OCI-LY7 (cell line): Measurements from ENCODE around the gene DBP. TPM values are rescaled to one million over a fixed set of nuclear protein-coding genes. Genes with fewer than 3 reads are reported as not detected.

ENCODE experiments used
- BruUV-seq: library from RNA; stranded (reverse); fragments of 400-500 nt; replicated peaks from 2 replicates; lab custom pipeline; 2021; lab: Mats Ljungman, UMichigan
- CTCF ChIA-PET: fragments of 300-600 bp; sonication (Branson Sonifier 250); formaldehyde crosslinking; loops from one replicate; lab custom pipeline; 2022; ENCODE audit warnings: antibody characterized with exemption; ENCODE audit not compliant: unreplicated experiment; lab: Charles Lee
- POLR2A ChIA-PET: fragments of 300-600 bp; sonication (Branson Sonifier 250); formaldehyde crosslinking; loops from one replicate; lab custom pipeline; 2022; ENCODE audit warnings: antibody characterized with exemption; lab: Charles Lee
- DNase-seq: peaks from one replicate; pipeline ENCODE4 v3.0.0-alpha.2; 2015; ENCODE audit warnings: low spot score
- H2AFZ ChIP-seq: fragments of 200-600 bp; sonication (generic), shearing (Covaris generic); 2 replicates; pipeline ENCODE4 v1.6.1; 2014; ENCODE audit warnings: mild to moderate bottlenecking, antibody characterized with exemption, low read length, moderate library complexity
- H3K27ac ChIP-seq: fragments of 200-600 bp; sonication (generic); 2 replicates; pipeline ENCODE4 v1.5.1; 2014; ENCODE audit warnings: mixed run types, low read depth, mild to moderate bottlenecking, moderate library complexity, low read length, inconsistent platforms; ENCODE audit not compliant: poor library complexity, severe bottlenecking
- H3K36me3 ChIP-seq: fragments of 200-600 bp; sonication (generic); 2 replicates; pipeline ENCODE4 v1.6.1; 2014; ENCODE audit warnings: mild to moderate bottlenecking, antibody characterized with exemption, low read length, moderate library complexity, mixed read lengths; ENCODE audit not compliant: insufficient read depth
- H3K4me1 ChIP-seq: fragments of 200-600 bp; sonication (generic); 2 replicates; pipeline ENCODE4 v1.5.1; 2014; ENCODE audit warnings: mild to moderate bottlenecking, low read length; ENCODE audit not compliant: insufficient read depth, poor library complexity, severe bottlenecking
- H3K4me2 ChIP-seq: fragments of 200-600 bp; sonication (generic); 2 replicates; pipeline ENCODE4 v1.6.1; 2014; ENCODE audit warnings: mild to moderate bottlenecking, low read length
- H3K4me3 ChIP-seq: fragments of 200-600 bp; sonication (generic); 2 replicates; pipeline ENCODE4 v1.5.1; 2014; ENCODE audit warnings: mild to moderate bottlenecking, low read depth, low read length; ENCODE audit not compliant: poor library complexity, severe bottlenecking
- H3K79me2 ChIP-seq: fragments of 200-600 bp; sonication (generic); 2 replicates; pipeline ENCODE4 v1.6.1; 2016; ENCODE audit warnings: low read depth, mild to moderate bottlenecking, low read length, moderate library complexity, mixed read lengths; ENCODE audit not compliant: insufficient read depth
- H3K9me2 ChIP-seq: fragments of 200-600 bp; sonication (generic); 2 replicates; pipeline ENCODE4 v1.6.1; 2016; ENCODE audit warnings: mild to moderate bottlenecking, low read length, mixed read lengths; ENCODE audit not compliant: insufficient read depth
- H3K9me3 ChIP-seq: fragments of 200-600 bp; sonication (generic); 2 replicates; pipeline ENCODE4 v1.6.1; 2014; ENCODE audit warnings: mild to moderate bottlenecking, mixed run types, low read length, mixed read lengths
- H4K20me1 ChIP-seq: fragments of 200-600 bp; sonication (generic); 2 replicates; pipeline ENCODE4 v1.6.1; 2014; ENCODE audit warnings: mild to moderate bottlenecking, antibody characterized with exemption, low read length, moderate library complexity, mixed read lengths; ENCODE audit not compliant: insufficient read depth
- EZH2phosphoT487 ChIP-seq: fragments of 200-600 bp; sonication (generic); IDR thresholded peaks from 2 replicates; pipeline ENCODE4 v1.6.1; 2018; ENCODE audit warnings: low read depth, borderline replicate concordance, mild to moderate bottlenecking, mixed run types, antibody characterized with exemption, low read length, moderate library complexity, mixed read lengths
- intact Hi-C: fragments of 100-400 bp; cut with micrococcal nuclease; formaldehyde crosslinking; loops from one replicate; pipeline ENCODE4 v1.10.0; 2022; ENCODE audit not compliant: unreplicated experiment
- total RNA-seq, 2 experiments: library from RNA; depleted of rRNA in 1 of 2; stranded (reverse); fragments of >200 nt in 1 of 2; shearing (Covaris generic) in 1 of 2; gene quantifications; 2 replicates each; pipeline ENCODE4 v1.2.3, GENCODE V29; 2014 to 2022
- TF ChIP-seq, protein P1 (sequence below): fragments of 200-600 bp; sonication (generic); conservative IDR thresholded peaks from 2 replicates; pipeline ENCODE4 v1.5.1; 2014; ENCODE audit warnings: mild to moderate bottlenecking, antibody characterized with exemption, low read length, moderate library complexity, mixed read lengths

DBP gene
- total RNA-seq, 2 experiments from 2014 or later = 15.7 to 35.6 TPM

DNA sequence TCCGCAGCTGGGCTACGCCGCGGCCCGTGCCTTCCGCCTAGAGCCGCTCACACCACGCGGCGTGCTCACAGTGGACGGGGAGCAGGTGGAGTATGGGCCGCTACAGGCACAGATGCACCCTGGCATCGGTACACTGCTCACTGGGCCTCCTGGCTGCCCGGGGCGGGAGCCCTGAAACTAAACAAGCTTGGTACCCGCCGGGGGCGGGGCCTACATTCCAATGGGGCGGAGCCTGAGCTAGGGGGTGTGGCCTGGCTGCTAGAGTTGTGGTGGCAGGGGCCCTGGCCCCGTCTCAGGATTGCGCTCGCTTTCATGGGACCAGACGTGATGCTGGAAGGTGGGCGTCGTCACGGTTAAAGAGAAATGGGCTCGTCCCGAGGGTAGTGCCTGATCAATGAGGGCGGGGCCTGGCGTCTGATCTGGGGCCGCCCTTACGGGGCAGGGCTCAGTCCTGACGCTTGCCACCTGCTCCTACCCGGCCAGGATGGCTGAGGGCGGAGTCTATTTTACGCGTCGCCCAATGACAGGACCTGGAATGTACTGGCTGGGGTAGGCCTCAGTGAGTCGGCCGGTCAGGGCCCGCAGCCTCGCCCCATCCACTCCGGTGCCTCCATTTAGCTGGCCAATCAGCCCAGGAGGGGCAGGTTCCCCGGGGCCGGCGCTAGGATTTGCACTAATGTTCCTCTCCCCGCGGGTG, 7.4 kb downstream of the DBP start:
- CTCF ChIA-PET = no interaction called here
- Histone ChIP-seq H3K4me3 (no peak overlapping the region), H3K36me3 (peaks cover 30% of the 10 kb centered on the region; the same call in 1 of the 2 replicates), H3K9me2 (no peaks in the 10 kb centered on the region), H2AFZ (no peak overlapping the region), H3K79me2 (no peaks in the 10 kb centered on the region; the same call in 1 of the 2 replicates), H3K9me3 (no peaks in the 10 kb centered on the region), H3K4me2 (no peak overlapping the region), H3K4me1 (peaks cover 22% of the 10 kb centered on the region), H4K20me1 (no peaks in the 10 kb centered on the region), H3K27ac (no peak overlapping the region)
- no peak for DNase-seq
- intact Hi-C loops = loop anchor here (10.0 kb wide), 1 partner anchor 865 kb away; the partner anchor contains the start of gene RPS11
- no peak for TF ChIP-seq EZH2phosphoT487
- TF ChIP-seq, protein P1, sequence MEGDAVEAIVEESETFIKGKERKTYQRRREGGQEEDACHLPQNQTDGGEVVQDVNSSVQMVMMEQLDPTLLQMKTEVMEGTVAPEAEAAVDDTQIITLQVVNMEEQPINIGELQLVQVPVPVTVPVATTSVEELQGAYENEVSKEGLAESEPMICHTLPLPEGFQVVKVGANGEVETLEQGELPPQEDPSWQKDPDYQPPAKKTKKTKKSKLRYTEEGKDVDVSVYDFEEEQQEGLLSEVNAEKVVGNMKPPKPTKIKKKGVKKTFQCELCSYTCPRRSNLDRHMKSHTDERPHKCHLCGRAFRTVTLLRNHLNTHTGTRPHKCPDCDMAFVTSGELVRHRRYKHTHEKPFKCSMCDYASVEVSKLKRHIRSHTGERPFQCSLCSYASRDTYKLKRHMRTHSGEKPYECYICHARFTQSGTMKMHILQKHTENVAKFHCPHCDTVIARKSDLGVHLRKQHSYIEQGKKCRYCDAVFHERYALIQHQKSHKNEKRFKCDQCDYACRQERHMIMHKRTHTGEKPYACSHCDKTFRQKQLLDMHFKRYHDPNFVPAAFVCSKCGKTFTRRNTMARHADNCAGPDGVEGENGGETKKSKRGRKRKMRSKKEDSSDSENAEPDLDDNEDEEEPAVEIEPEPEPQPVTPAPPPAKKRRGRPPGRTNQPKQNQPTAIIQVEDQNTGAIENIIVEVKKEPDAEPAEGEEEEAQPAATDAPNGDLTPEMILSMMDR = no peak
- no TSS peak for BruUV-seq
- POLR2A ChIA-PET = no interaction called here

DNA sequence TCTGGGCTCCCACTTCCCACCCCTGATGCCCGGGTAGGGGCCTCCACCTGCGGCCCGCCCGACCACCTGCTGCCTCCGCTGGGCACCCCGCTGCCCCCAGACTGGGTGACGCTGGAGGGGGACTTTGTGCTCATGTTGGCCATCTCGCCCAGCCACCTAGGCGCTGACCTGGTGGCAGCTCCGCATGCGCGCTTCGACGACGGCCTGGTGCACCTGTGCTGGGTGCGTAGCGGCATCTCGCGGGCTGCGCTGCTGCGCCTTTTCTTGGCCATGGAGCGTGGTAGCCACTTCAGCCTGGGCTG, 7.9 kb downstream of the DBP start:
- no peak overlapping the region for H3K27ac ChIP-seq
- ChIA-PET POLR2A (no interaction called here), CTCF (no interaction called here)
- intact Hi-C loops = no loop called here
- H3K4me2 ChIP-seq = no peak overlapping the region
- peaks cover 22% of the 10 kb centered on the region for H3K4me1 ChIP-seq
- no peaks in the 10 kb centered on the region for H3K79me2 ChIP-seq
- H3K9me3 ChIP-seq = no peaks in the 10 kb centered on the region
- no peak overlapping the region for H2AFZ ChIP-seq
- BruUV-seq = no TSS peak
- H3K36me3 ChIP-seq = peaks cover 30% of the 10 kb centered on the region; the same call in 1 of the 2 replicates
- TF ChIP-seq, protein P1 = no peak
- no peak for TF ChIP-seq EZH2phosphoT487
- H3K4me3 ChIP-seq = no peak overlapping the region
- H3K9me2 ChIP-seq = no peaks in the 10 kb centered on the region
- no peaks in the 10 kb centered on the region for H4K20me1 ChIP-seq
- no peak for DNase-seq
